Measurements from ENCODE around the gene MYRF. TPM values are rescaled to one million over a fixed set of nuclear protein-coding genes. Genes with fewer than 3 reads are reported as not detected.

MYRF gene
- total RNA-seq, 2 experiments from 2014 or later, result 0.68 to 0.70 TPM

DNA sequence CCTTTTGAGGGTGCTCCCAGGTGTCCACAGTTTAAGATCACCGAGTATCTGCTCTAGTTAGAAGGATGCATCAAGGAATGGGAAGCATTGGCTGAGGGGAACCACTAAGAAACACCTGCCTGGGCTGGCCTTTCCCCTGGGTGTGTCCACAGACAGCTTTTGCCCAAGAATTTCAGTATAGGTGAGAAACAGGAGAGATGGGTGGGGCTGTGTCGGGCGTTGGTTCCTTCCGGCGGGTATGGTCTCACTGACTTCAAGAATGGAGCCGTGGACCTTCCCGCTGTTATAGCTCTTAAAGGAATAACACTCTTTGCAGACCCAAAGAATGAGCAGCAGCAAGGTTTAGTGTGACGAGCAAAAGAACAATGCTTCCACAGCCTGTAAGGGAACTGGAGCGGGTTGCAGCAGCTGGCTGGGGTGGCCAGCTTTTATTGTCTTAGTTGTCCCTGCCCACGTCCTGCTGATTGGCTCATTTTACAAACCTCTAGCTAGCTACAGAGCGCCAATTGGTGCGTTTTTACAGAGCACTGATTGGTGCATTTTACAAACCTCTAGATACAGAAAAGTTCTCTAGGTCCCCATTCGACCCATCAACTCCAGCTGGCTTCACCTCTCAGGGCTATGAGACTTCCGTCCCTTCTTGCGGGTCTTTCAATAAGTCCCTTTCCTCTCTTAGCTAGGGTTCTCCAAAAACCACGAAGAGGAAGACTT lies 62.0 kb downstream of the MYRF start:
- Mint-ChIP-seq H3K9me3 (peaks cover 1% of the 10 kb centered on the region), H3K27ac (peak overlapping the region; percentile 43), H3K4me1 (peaks cover 9% of the 10 kb centered on the region), H3K27me3 (peaks cover 48% of the 10 kb centered on the region), H3K36me3 (peaks cover 30% of the 10 kb centered on the region), H3K4me3 (peak overlapping the region; percentile 93)
- no peak for DNase-seq

GRCh38 chr11:61814958-61815789 lies 62.7 kb downstream of the MYRF start:
- Mint-ChIP-seq H3K27ac (peak overlapping the region; percentile 43), H3K36me3 (peaks cover 29% of the 10 kb centered on the region), H3K9me3 (peaks cover 1% of the 10 kb centered on the region), H3K4me3 (peak overlapping the region; percentile 93), H3K4me1 (peaks cover 9% of the 10 kb centered on the region), H3K27me3 (peaks cover 48% of the 10 kb centered on the region)
- peak; percentile 59 for DNase-seq

DNA sequence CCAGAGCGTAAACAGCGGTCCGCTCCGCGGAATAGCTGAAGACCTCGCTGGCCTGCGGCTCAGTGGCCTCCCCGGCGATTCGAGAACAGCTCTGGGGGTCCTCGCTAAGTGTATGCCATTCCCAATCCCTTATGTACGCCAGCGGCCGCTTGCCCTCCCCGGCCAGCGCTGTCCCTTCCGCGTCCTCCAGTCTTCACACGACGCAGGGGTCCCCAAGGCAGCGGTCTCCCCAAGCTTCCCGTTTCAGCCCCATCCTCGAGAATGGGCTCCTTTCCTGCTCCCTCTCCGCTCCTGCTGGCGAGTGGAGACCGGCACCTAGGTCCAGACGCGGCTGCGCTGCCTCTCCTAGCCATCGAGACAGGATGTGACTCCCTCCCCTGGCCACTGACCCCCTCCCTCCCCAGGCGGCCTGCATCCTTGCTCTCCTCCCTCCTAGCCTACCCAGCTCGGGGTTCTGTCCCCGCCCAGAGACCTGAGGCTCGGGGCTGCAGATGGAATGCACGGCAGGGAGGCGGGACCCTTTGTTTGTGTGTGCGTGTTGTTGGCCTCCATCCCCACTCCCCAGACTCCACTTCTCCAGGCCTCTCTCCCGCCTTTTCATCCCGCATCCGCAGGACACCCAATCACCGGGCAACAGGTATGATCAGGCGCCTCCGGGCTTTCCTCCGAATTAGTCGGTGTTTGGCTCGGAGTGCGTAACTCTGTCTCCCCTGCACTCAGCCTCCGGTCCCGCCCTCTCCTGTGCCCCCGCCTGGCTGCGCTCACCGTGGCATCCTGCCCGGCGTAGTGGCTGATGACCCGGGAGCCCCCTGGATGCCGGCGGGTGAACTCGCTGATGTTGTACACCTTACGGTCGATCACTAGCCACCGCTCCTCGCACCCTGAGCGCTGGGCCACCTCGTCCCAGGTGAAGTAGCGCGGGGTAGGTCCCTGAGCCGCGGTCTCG lies 63.6 kb downstream of the MYRF start:
- H3K27ac Mint-ChIP-seq, result peak overlapping the region; percentile 76
- DNase-seq, result peak; percentile 78
- H3K4me3 Mint-ChIP-seq, result peak overlapping the region; percentile 93
- peaks cover 49% of the 10 kb centered on the region for H3K27me3 Mint-ChIP-seq
- peaks cover 25% of the 10 kb centered on the region for H3K36me3 Mint-ChIP-seq
- H3K9me3 Mint-ChIP-seq, result peaks cover 1% of the 10 kb centered on the region
- peaks cover 9% of the 10 kb centered on the region for H3K4me1 Mint-ChIP-seq

- H3K36me3 Mint-ChIP-seq, result peaks cover 20% of the 10 kb centered on the region
- peak; percentile 88 for DNase-seq
- H3K9me3 Mint-ChIP-seq, result peaks cover 1% of the 10 kb centered on the region
- H3K4me3 Mint-ChIP-seq, result peak within 1 kb of the TSS; percentile 93
- peak within 1 kb of the TSS; percentile 76 for H3K27ac Mint-ChIP-seq
- H3K27me3 Mint-ChIP-seq, result peaks cover 52% of the 10 kb centered on the region
- peaks cover 9% of the 10 kb centered on the region for H3K4me1 Mint-ChIP-seq
Measured at GRCh38 chr11:61816736-61817455, 64.5 kb downstream of the MYRF start, which contains the start of gene FADS1. Gene FADS1 (minus strand): TSS chr11:61817003. CDS start chr11:61816929, 74 bp downstream.

DNA sequence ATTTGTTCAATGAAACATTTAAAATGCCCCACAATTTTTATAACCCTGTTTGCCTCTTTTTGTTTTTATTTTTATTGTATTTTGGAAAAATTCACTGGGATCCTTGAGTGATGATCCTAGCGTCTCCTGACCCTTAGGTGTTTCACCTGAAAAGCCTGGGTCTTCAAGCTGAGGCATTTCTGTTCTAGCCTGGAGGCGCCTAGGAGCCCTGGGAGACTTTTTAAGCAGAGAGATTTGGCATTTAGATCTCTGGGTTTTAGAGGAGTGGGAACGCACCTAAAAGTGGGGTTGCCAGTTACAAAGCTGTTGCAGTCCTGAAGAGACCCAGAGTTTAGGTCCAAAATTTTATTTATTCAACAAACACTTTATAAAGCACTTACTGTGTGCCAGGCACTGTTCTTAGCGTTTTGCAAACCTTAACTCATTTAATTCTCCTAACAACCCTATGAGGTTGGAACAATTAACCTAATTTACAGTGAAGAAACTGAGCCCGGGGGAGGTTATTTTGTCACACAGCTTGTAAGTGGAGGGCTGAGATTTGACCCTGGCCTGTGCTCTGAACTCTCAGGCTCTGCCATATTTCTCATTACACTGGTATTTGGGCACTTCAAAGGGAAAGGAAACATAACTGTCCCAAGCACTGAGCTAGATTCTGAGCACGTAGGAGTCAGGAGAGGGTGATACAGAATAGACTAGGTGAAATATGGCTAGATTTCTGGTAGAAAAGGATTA lies 65.2 kb downstream of the MYRF start:
- no peak for DNase-seq
- H3K4me3 Mint-ChIP-seq, result peak overlapping the region; percentile 76
- H3K27ac Mint-ChIP-seq, result no peak overlapping the region
- H3K36me3 Mint-ChIP-seq, result peaks cover 15% of the 10 kb centered on the region
- peaks cover 9% of the 10 kb centered on the region for H3K4me1 Mint-ChIP-seq
- peaks cover 1% of the 10 kb centered on the region for H3K9me3 Mint-ChIP-seq
- H3K27me3 Mint-ChIP-seq, result peaks cover 53% of the 10 kb centered on the region

DNA sequence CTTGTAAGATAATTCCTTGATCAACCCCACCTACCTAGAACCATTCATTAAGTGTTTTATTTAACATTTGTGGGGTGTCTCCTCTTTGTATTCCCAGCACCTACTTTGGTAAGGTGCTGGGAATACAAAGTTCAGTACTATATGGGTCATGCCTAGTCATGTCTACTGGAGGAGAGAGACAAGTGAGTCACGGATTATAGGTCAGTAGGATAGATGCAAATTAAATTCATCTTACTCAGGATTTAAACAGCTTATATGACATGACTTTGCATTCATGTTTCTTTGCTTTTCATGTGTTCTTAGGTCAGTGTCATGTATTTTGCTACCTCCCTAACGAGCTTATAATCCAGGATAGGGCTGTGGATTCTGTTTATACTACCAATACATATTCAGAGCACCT lies 67.7 kb downstream of the MYRF start:
- peaks cover 43% of the 10 kb centered on the region for H3K27me3 Mint-ChIP-seq
- no peaks in the 10 kb centered on the region for H3K9me3 Mint-ChIP-seq
- H3K36me3 Mint-ChIP-seq, result no peaks in the 10 kb centered on the region
- H3K4me1 Mint-ChIP-seq, result peaks cover 6% of the 10 kb centered on the region
- no peak for DNase-seq
- H3K4me3 Mint-ChIP-seq, result no peak overlapping the region
- H3K27ac Mint-ChIP-seq, result no peak overlapping the region

DNA sequence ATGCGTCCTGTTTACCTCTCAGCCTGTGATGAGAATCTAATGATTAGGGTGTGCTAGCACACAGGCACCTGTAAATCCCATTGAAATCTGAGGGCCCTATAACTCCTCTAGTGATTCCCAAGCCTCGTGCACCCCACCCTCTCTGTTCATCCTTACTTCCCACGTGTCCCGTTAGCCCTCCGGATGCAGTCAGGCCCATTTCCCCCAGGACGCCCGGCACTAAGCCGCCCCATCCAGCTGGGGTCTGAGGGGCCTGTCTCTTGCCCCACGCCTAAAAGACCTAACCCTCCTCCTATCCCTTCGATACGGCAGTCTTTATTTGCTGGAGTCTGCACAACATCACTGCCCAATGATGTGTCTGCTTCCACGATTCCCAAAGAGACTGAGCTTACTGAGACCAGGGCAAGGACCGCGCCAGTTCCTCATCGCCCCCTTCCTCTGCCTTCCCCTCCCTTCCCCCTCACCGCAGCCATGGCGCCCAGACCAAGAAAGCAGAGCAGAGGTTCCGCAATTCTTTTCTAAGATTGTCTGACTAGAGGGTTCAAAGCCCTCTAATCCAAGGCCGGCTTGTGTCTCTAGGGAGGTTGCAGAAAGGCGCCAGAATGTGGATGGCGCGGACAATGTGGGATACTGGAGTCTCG lies 74.6 kb downstream of the MYRF start:
- Mint-ChIP-seq H3K36me3 (peaks cover 19% of the 10 kb centered on the region), H3K4me3 (peak overlapping the region; percentile 89), H3K4me1 (peaks cover 12% of the 10 kb centered on the region), H3K27me3 (peaks cover 51% of the 10 kb centered on the region), H3K9me3 (no peaks in the 10 kb centered on the region), H3K27ac (peak overlapping the region; percentile 55)
- DNase-seq, result no peak

DNA sequence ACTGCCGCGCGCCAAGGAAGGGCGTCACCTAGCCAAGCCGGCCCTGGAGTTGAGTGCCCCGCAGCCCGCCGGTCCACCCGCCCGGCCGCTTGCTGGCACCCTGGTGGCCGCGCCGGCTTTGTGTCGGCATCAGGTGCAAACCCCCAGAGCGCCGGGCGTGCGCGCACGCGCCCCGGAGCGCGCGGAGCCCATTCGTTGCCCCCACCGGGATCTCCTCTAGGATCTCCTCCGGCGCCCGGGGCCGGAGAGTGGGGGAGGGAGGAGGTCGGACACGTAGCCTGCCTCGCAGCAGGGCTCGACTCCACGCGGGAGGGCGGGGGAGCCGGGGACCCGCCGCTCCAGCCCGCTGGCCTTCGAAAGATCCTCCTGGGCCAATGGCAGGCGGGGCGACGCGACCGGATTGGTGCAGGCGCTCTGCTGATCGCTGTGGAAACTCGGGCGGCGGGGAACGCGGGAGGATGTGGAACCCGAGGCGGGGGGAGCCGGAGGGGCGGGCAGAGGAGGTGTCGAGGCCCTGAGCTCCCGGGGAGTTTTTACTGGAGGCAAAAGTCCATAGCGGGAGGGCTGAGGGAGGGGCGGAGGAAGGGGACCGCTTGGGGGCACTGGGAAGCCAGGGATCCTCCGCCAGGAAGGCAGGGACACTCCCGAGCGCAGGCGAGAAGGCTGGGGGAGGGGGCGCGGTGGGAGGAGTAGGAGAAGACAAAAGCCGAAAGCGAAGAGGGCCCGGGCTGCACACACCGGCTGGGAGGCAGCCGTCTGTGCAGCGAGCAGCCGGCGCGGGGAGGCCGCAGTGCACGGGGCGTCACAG lies 75.3 kb downstream of the MYRF start, which contains the start of gene FADS2:
Gene FADS2 (plus strand): TSS at position 730 of the 808 bp plus-strand sequence. CDS start 91 bp downstream, outside the sequence.
- peak; percentile 87 for DNase-seq
- H3K27me3 Mint-ChIP-seq, result peaks cover 48% of the 10 kb centered on the region
- peaks cover 19% of the 10 kb centered on the region for H3K36me3 Mint-ChIP-seq
- H3K9me3 Mint-ChIP-seq, result no peaks in the 10 kb centered on the region
- peak within 1 kb of the TSS; percentile 75 for H3K27ac Mint-ChIP-seq
- peak within 1 kb of the TSS; percentile 89 for H3K4me3 Mint-ChIP-seq
- peaks cover 12% of the 10 kb centered on the region for H3K4me1 Mint-ChIP-seq

- Mint-ChIP-seq H3K27me3 (peaks cover 45% of the 10 kb centered on the region), H3K9me3 (no peaks in the 10 kb centered on the region), H3K4me3 (peak overlapping the region; percentile 89), H3K4me1 (peaks cover 12% of the 10 kb centered on the region), H3K27ac (peak overlapping the region; percentile 75), H3K36me3 (peaks cover 19% of the 10 kb centered on the region)
- no peak for DNase-seq
Measured at GRCh38 chr11:61828379-61828628, 75.9 kb downstream of the MYRF start.

- H3K27me3 Mint-ChIP-seq, result peaks cover 45% of the 10 kb centered on the region
- H3K36me3 Mint-ChIP-seq, result peaks cover 24% of the 10 kb centered on the region
- H3K9me3 Mint-ChIP-seq, result no peaks in the 10 kb centered on the region
- peak overlapping the region; percentile 55 for H3K27ac Mint-ChIP-seq
- H3K4me3 Mint-ChIP-seq, result peak overlapping the region; percentile 89
- peaks cover 16% of the 10 kb centered on the region for H3K4me1 Mint-ChIP-seq
- DNase-seq, result peak; percentile 65
Measured at GRCh38 chr11:61828629-61829407, 76.4 kb downstream of the MYRF start.

DNA sequence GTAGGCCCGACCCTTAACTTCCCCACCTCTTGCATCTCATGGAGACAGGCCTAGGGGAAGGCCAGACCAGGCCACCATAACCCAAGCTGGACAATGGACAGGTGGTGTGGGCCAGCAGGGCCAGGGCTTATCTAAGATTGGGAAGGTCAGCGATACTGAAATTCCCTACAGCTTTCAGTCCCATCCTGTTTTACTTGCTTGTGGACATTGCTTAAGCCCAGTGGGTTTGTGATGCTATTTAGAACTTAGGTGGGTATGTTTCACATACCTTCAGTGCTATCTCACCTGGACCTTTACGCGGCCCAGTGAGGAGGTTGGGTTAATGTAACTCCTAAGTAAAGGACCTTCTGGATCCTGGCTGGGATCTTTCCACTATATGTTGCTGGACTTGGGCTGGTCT lies 77.4 kb downstream of the MYRF start:
- Mint-ChIP-seq H3K4me1 (peaks cover 23% of the 10 kb centered on the region), H3K36me3 (peaks cover 27% of the 10 kb centered on the region), H3K27ac (no peak overlapping the region), H3K9me3 (no peaks in the 10 kb centered on the region), H3K4me3 (peak overlapping the region; percentile 89), H3K27me3 (peaks cover 41% of the 10 kb centered on the region)
- DNase-seq, result no peak
